H1 (cell line): ENCODE measurements around the gene ABLIM1. TPM values are rescaled to one million over a fixed set of nuclear protein-coding genes. Genes with fewer than 3 reads are reported as not detected.

Source experiments
- CTCF ChIA-PET: fragments of 300-600 bp; sonication (Branson Sonifier 250); formaldehyde crosslinking; loops from one replicate; lab custom pipeline; 2021; ENCODE audit not compliant: partially characterized antibody; lab: Charles Lee
- POLR2A ChIA-PET: fragments of 300-600 bp; sonication (Branson Sonifier 250); formaldehyde crosslinking; loops from one replicate; lab custom pipeline; 2021; ENCODE audit warnings: inconsistent platforms; ENCODE audit not compliant: partially characterized antibody; lab: Charles Lee
- DNase-seq, 2 experiments: peaks; one replicate each; pipeline versions ENCODE4 v3.0.0 to v3.0.0-alpha.2; 2010 to 2022; ENCODE audit warnings: low spot score in 2 of 2, low read depth in 1 of 2, mixed read lengths in 1 of 2
- FAIRE-seq: peaks from 2 replicates; lab custom pipeline; 2011; peaks lifted over from hg19 to GRCh38; lab: Jason Lieb, UNC
- H2AFZ ChIP-seq: 2 replicates; pipeline ENCODE4 v1.8.1; 2012; ENCODE audit warnings: low read length, inconsistent platforms
- H2AK5ac ChIP-seq: 2 replicates; pipeline ENCODE4 v1.6.1; 2013; ENCODE audit warnings: low read depth, low read length
- H2BK120ac ChIP-seq: replicated peaks from 2 replicates; pipeline ENCODE3; 2013; ENCODE audit warnings: low read depth, low read length, inconsistent platforms
- H2BK12ac ChIP-seq: 2 replicates; pipeline ENCODE4 v1.6.1; 2013; ENCODE audit warnings: low read depth, low read length
- H2BK15ac ChIP-seq: 2 replicates; pipeline ENCODE4 v1.6.1; 2013; ENCODE audit warnings: low read length
- H2BK20ac ChIP-seq: 2 replicates; pipeline ENCODE4 v1.6.1; 2013; ENCODE audit warnings: low read length
- H2BK5ac ChIP-seq: 2 replicates; pipeline ENCODE4 v1.6.1; 2013; ENCODE audit warnings: low read depth, low read length
- H3K14ac ChIP-seq: 2 replicates; pipeline ENCODE4 v1.6.1; 2013; ENCODE audit warnings: inconsistent platforms; ENCODE audit not compliant: insufficient read length
- H3K18ac ChIP-seq: 2 replicates; pipeline ENCODE4 v1.6.1; 2013; ENCODE audit warnings: low read length; ENCODE audit errors: extremely low read depth
- H3K23ac ChIP-seq: 2 replicates; pipeline ENCODE4 v1.6.1; 2013; ENCODE audit warnings: inconsistent platforms; ENCODE audit not compliant: insufficient read length
- H3K23me2 ChIP-seq: 2 replicates; pipeline ENCODE4 v1.6.1; 2013; ENCODE audit warnings: low read depth, low read length
- H3K27ac ChIP-seq: 2 replicates; pipeline ENCODE4 v1.6.1; 2011; ENCODE audit warnings: low read depth, low read length, inconsistent platforms
- H3K27me3 ChIP-seq, 4 experiments: replicated peaks in 1 of 4; 1 replicate in 1 of 4; 2 replicates in 3 of 4; pipeline versions ENCODE4 v1.6.1 to v1.8.1; 2011 to 2013; ENCODE audit warnings: low read length in 3 of 4, mild to moderate bottlenecking in 3 of 4, inconsistent platforms in 2 of 4, mixed read lengths in 2 of 4, moderate library complexity in 1 of 4; ENCODE audit not compliant: control insufficient read depth in 3 of 4, insufficient read depth in 3 of 4; ENCODE audit errors: extremely low read depth in 1 of 4
- H3K36me3 ChIP-seq, 4 experiments: 2 replicates each; pipeline versions ENCODE4 v1.6.1 to v1.8.1; 2011 to 2013; ENCODE audit warnings: mild to moderate bottlenecking in 4 of 4, low read length in 3 of 4, moderate library complexity in 2 of 4, control low read depth in 1 of 4, inconsistent platforms in 1 of 4; ENCODE audit not compliant: insufficient read depth in 4 of 4, control insufficient read depth in 2 of 4
- H3K4ac ChIP-seq: replicated peaks from 2 replicates; pipeline ENCODE3; 2013; ENCODE audit warnings: low read length, low read depth, mixed read lengths, inconsistent platforms; ENCODE audit not compliant: insufficient read length
- H3K4me1 ChIP-seq, 4 experiments: replicated peaks in 1 of 4; 1 replicate in 1 of 4; 2 replicates in 3 of 4; pipeline versions ENCODE4 v1.6.1 to v1.8.1; 2011 to 2013; ENCODE audit warnings: low read length in 3 of 4, inconsistent platforms in 2 of 4, mixed read lengths in 1 of 4; ENCODE audit not compliant: insufficient read depth in 4 of 4, control insufficient read depth in 3 of 4
- H3K4me2 ChIP-seq, 2 experiments: 2 replicates each; pipeline versions ENCODE4 v1.6.1 to v1.8.1; 2011 to 2013; ENCODE audit warnings: low read depth in 2 of 2, low read length in 2 of 2, control low read depth in 1 of 2, inconsistent platforms in 1 of 2, mild to moderate bottlenecking in 1 of 2; ENCODE audit not compliant: insufficient read depth in 1 of 2
- H3K4me3 ChIP-seq, 4 experiments: fragments of 200-600, 300-600 bp in 1 of 4; sonication (generic), shearing (Covaris generic), sonication (Bioruptor Twin) in 1 of 4; 2 replicates each; pipeline versions ENCODE4 v1.5.1 to v1.8.1; 2011 to 2016; ENCODE audit warnings: low read length in 4 of 4, low read depth in 3 of 4, control low read depth in 2 of 4, inconsistent platforms in 2 of 4, mild to moderate bottlenecking in 2 of 4, mixed read lengths in 1 of 4, moderate library complexity in 1 of 4; ENCODE audit not compliant: insufficient read depth in 2 of 4; ENCODE audit errors: extremely low read depth in 1 of 4
- H3K56ac ChIP-seq: replicated peaks from 2 replicates; pipeline ENCODE3; 2013; ENCODE audit warnings: low read depth, mild to moderate bottlenecking, mixed read lengths, low read length, inconsistent platforms; ENCODE audit not compliant: insufficient read length
- H3K79me1 ChIP-seq: 2 replicates; pipeline ENCODE4 v1.6.1; 2013; ENCODE audit warnings: low read depth, low read length, control low read depth
- H3K79me2 ChIP-seq, 2 experiments: 2 replicates each; pipeline versions ENCODE4 v1.6.1 to v1.8.1; 2012 to 2013; ENCODE audit warnings: low read length in 2 of 2, mild to moderate bottlenecking in 2 of 2, inconsistent platforms in 1 of 2; ENCODE audit not compliant: insufficient read depth in 2 of 2, control insufficient read depth in 1 of 2
- H3K9ac ChIP-seq, 4 experiments: replicated peaks in 1 of 4; 1 replicate in 1 of 4; 2 replicates in 3 of 4; pipeline versions ENCODE4 v1.6.1 to v1.8.1; 2011 to 2013; ENCODE audit warnings: low read depth in 3 of 4, low read length in 3 of 4, control low read depth in 2 of 4, mild to moderate bottlenecking in 2 of 4, moderate library complexity in 2 of 4, inconsistent platforms in 1 of 4; ENCODE audit errors: extremely low read depth in 1 of 4
- H3K9me3 ChIP-seq, 2 experiments: 2 replicates each; pipeline versions ENCODE4 v1.6.1 to v1.8.1; 2012 to 2013; ENCODE audit warnings: mild to moderate bottlenecking in 2 of 2, moderate library complexity in 2 of 2, control low read depth in 1 of 2, inconsistent platforms in 1 of 2, low read depth in 1 of 2, low read length in 1 of 2, mixed read lengths in 1 of 2; ENCODE audit not compliant: insufficient read depth in 2 of 2
- H4K20me1 ChIP-seq, 2 experiments: replicated peaks in 1 of 2; 2 replicates each; pipeline versions ENCODE3 to v1.8.1; 2011 to 2013; ENCODE audit warnings: inconsistent platforms in 2 of 2, low read length in 2 of 2, mild to moderate bottlenecking in 1 of 2; ENCODE audit not compliant: insufficient read depth in 2 of 2, control insufficient read depth in 1 of 2
- H4K5ac ChIP-seq: 2 replicates; pipeline ENCODE4 v1.6.1; 2013; ENCODE audit warnings: low read length, low read depth, mixed read lengths, inconsistent platforms; ENCODE audit not compliant: insufficient read length
- H4K8ac ChIP-seq: 2 replicates; pipeline ENCODE4 v1.8.0; 2013; ENCODE audit warnings: mild to moderate bottlenecking, moderate library complexity, low read length, inconsistent platforms; ENCODE audit not compliant: insufficient read depth; ENCODE audit errors: extremely low read depth
- H4K91ac ChIP-seq: replicated peaks from 2 replicates; pipeline ENCODE3; 2013; ENCODE audit warnings: low read length, mixed read lengths, inconsistent platforms; ENCODE audit not compliant: insufficient read length
- BCL11A ChIP-seq, 2 experiments: IDR thresholded peaks; one replicate each; pipeline ENCODE4 v1.6.1; 2011; ENCODE audit warnings: low read depth in 2 of 2, low read length in 2 of 2, mild to moderate bottlenecking in 2 of 2
- CREB1 ChIP-seq: IDR thresholded peaks from 2 replicates; pipeline ENCODE4 v1.6.1; 2012; ENCODE audit warnings: inconsistent platforms
- CTBP2 ChIP-seq: IDR thresholded peaks from 2 replicates; pipeline ENCODE4 v1.7.0; 2011; ENCODE audit warnings: borderline replicate concordance, mild to moderate bottlenecking, moderate library complexity, mixed read lengths, low read length; ENCODE audit not compliant: insufficient read depth, insufficient read length
- GABPA ChIP-seq: IDR thresholded peaks from 2 replicates; pipeline ENCODE4 v1.6.1; 2011; ENCODE audit warnings: mild to moderate bottlenecking, low read length, moderate library complexity, borderline replicate concordance; ENCODE audit not compliant: insufficient read depth
- NRF1 ChIP-seq: IDR thresholded peaks from 2 replicates; pipeline ENCODE4 v1.6.1; 2011; ENCODE audit warnings: mild to moderate bottlenecking, low read depth, low read length, improper control_type of control experiment
- RXRA ChIP-seq: IDR thresholded peaks from 2 replicates; pipeline ENCODE4 v1.6.1; 2011; ENCODE audit warnings: low read depth, mild to moderate bottlenecking, low read length, moderate library complexity; ENCODE audit not compliant: insufficient read depth
- SIX5 ChIP-seq: IDR thresholded peaks from 2 replicates; pipeline ENCODE4 v1.6.1; 2011; ENCODE audit warnings: mild to moderate bottlenecking, low read depth, low read length
- WGBS, 2 experiments: shearing (Covaris generic) in 1 of 2; methylation state at CpG; one replicate each; pipeline versions ENCODE4 v1.1.6 to v1.1.7; 2013 to 2015; ENCODE audit warnings: low lambda C conversion rate in 2 of 2, mixed read lengths in 2 of 2, inconsistent platforms in 1 of 2, low coverage in 1 of 2, missing lambda C conversion rate in 1 of 2; ENCODE audit not compliant: insufficient replicate concordance in 2 of 2, insufficient coverage in 1 of 2, insufficient read length in 1 of 2; ENCODE audit errors: extremely low coverage in 1 of 2, missing lambda C conversion rate in 1 of 2; 5-methylcytosine and 5-hydroxymethylcytosine counted together
- polyA plus RNA-seq, 7 experiments: library from polyadenylated mRNA; depleted of rRNA in 3 of 7; stranded (reverse) in 5 of 7; unstranded in 2 of 7; fragments of >200 nt in 5 of 7; fragments of 200-250 nt in 2 of 7; gene quantifications; 1 replicate in 5 of 7; 2 replicates in 1 of 7; 4 replicates in 1 of 7; pipeline versions ENCODE4 v1.2.1 to v1.2.3, GENCODE V29; 2011 to 2013; ENCODE audit warnings: missing spikeins in 2 of 7, mixed read lengths in 2 of 7
- total RNA-seq: library from RNA; stranded (reverse); fragmentation: NEBNext Ultra II Directional; extraction: Animal tissue kit (Norgen Biotek cat#: 25700); gene quantifications from 2 replicates; pipeline ENCODE4 v1.2.1, GENCODE V29; 2021
- TF ChIP-seq, protein P1 (sequence below): IDR thresholded peaks from 2 replicates; pipeline ENCODE4 v1.6.1; 2012; ENCODE audit warnings: inconsistent platforms

ABLIM1 gene
- total and polyA plus RNA-seq, 2 of the 8 experiments (the other 6 are each of a cell fraction or from before 2014, with no cell fraction given) = 51.2 to 51.7 TPM

DNA sequence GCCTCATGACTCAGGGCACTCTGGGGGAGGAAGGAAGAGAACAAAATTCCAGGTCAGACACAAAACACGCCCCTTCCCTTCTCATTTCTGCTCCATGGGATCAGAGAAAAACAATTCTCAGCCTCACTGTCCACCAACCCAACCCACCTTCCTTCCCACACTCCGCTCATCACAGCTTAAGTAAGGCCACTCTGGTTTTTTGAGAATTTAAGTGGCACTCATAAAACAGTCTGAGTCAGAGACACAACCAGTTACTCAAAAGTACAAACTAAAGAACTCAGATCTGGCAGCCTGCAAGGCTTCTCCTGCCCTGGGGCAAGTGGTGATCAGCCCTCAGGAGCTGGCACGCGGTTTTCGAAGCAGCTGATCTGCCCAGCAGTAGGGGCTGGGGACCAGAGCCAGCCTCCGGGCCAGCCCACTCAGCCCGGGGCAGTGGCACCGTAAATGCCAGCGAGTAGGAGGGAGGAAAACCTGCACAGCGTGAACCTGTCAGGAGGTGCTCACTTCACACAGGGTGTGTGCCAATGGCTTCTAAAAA, 39.1 kb upstream of the ABLIM1 start:
- Histone ChIP-seq H3K4me2 (no peak overlapping the region), H4K91ac (no peak overlapping the region)
- no peak for DNase-seq

More for the DNA sequence above, 39.1 kb upstream of the ABLIM1 start:
- Histone ChIP-seq H3K9ac (no peak overlapping the region), H3K27me3 (no peaks in the 10 kb centered on the region), H3K36me3 (no peaks in the 10 kb centered on the region), H2BK20ac (no peak overlapping the region), H2BK12ac (no peak overlapping the region), H2BK120ac (no peak overlapping the region), H2AFZ (no peak overlapping the region), H4K5ac (no peak overlapping the region), H3K18ac (no peak overlapping the region), H3K4me3 (no peak overlapping the region), H2BK15ac (no peak overlapping the region), H2AK5ac (no peak overlapping the region), H3K23ac (no peak overlapping the region), H3K4ac (no peak overlapping the region), H3K9me3 (no peaks in the 10 kb centered on the region), H3K79me1 (no peaks in the 10 kb centered on the region), H2BK5ac (no peak overlapping the region), H3K14ac (no peak overlapping the region), H3K23me2 (no peaks in the 10 kb centered on the region), H3K79me2 (no peaks in the 10 kb centered on the region), H4K20me1 (no peaks in the 10 kb centered on the region), H3K4me1 (no peaks in the 10 kb centered on the region), H4K8ac (no peak overlapping the region), H3K27ac (no peak overlapping the region), H3K56ac (no peak overlapping the region)
- CTCF ChIA-PET = interaction anchor here (1.3 to 10.9 kb wide), 2 partner anchors 9 to 146 kb away, joined by 3 to 155 read pairs; no protein-coding TSS in a partner anchor
- POLR2A ChIA-PET = no interaction called here
- FAIRE-seq = no peak
- 91% methylated on average over 9 of the region's 10 CpGs; no CpG with 5 or more reads in 1 of the 2 experiments for WGBS, 2 experiments
- no peak for TF ChIP-seq BCL11A (IDR thresholded peaks at IDR 0.05; ENCODE audit: low read depth in 2 of 2, low read length in 2 of 2)
- TF ChIP-seq, protein P1, sequence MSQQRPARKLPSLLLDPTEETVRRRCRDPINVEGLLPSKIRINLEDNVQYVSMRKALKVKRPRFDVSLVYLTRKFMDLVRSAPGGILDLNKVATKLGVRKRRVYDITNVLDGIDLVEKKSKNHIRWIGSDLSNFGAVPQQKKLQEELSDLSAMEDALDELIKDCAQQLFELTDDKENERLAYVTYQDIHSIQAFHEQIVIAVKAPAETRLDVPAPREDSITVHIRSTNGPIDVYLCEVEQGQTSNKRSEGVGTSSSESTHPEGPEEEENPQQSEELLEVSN = no peak
- no peak for TF ChIP-seq RXRA
- no peak for TF ChIP-seq SIX5
- no peak for TF ChIP-seq GABPA
- TF ChIP-seq NRF1 = no peak
- no peak for TF ChIP-seq CREB1
- TF ChIP-seq CTBP2 = no peak
